ENCODE measurements around the gene TMEM11.

The TMEM11 gene

DNA sequence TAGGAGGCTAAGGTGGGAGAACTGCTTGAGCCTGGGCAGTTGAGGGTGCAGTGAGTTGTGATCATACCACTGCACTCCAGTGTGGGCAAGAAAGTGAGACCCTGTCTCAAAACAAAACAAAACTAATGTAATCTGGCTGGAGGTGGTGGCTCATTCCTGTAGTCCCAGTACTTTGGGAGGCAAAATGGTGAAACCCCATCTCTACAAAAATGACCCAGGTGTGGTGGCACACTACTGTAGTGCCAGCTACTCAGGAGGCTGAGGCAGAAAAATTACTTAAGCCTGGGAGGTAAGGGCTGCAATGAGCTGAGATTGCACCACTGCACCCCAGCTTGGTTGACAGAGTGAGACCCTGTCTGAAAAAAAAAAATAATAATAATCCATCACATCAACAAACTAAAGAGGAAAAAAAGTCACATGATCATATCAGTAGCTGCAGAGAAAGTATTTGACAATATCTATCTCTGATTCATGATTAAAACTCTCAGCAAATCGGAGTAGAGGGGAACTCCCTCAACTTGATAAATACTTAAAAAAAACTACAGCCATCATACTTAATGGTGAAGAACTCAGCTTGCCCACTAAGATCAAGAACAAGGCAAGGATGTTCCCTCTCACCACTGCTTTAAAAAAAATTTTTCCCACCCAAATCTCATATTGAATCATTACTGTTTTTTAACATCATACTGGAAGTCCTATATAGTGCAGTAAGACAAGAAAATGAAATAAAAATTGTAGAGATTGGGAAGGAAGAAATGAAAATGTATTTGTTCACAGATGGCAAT lies 56.2 kb downstream of the TMEM11 start:
- DNase-seq (ENCODE audit: low spot score): no peak

DNA sequence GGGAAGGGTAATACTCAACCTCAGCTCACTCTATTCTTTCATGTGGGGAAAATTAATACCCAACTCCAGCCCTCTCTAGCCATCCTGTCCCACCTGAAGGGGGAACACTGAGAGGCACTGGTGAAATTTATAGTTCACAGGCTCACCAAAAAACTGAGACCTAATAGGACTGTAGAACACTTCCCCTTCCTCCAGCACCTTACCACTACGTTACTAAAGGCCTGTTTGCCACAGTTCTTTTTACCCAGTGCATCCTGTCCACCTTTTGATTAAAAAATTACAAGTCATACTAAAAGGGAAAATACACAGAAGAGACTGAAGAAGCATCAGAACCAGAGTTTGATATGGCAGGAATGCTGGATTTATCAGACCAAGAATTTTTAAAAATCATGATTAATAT lies 61.2 kb downstream of the TMEM11 start:
- no peak for DNase-seq (ENCODE audit: low spot score)

DNA sequence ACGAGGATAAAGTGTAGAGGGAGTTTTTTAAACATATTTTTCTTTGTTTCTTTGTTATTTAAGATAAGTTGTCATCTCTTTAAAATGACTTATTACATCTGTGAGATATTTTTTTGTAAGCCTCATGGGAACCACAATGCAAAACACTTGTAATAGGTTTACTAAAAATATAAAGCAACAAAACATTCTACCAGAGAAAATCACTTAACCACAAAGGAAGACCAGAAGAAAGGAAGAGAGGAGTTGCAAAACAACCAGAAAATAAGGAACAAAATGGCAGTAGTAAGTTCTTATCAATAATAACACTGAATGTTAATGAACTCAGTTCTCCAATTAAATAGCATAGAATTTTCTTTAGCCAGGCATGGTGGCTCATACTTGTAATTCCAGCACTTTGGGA lies 64.3 kb downstream of the TMEM11 start:
- no peak for DNase-seq (ENCODE audit: low spot score)

Data from iPS-NIHi11 (cell line).